ENCODE data around the gene PRKRA.
A peak's percentile ranks its signal among the peaks of the same experiment; 100 is the strongest.
"Not testable (repeated sequence)": the region's sequence is repeated elsewhere in the genome, so short reads cannot be mapped to it uniquely, and the experiment has no call there.

Gene PRKRA

DNA sequence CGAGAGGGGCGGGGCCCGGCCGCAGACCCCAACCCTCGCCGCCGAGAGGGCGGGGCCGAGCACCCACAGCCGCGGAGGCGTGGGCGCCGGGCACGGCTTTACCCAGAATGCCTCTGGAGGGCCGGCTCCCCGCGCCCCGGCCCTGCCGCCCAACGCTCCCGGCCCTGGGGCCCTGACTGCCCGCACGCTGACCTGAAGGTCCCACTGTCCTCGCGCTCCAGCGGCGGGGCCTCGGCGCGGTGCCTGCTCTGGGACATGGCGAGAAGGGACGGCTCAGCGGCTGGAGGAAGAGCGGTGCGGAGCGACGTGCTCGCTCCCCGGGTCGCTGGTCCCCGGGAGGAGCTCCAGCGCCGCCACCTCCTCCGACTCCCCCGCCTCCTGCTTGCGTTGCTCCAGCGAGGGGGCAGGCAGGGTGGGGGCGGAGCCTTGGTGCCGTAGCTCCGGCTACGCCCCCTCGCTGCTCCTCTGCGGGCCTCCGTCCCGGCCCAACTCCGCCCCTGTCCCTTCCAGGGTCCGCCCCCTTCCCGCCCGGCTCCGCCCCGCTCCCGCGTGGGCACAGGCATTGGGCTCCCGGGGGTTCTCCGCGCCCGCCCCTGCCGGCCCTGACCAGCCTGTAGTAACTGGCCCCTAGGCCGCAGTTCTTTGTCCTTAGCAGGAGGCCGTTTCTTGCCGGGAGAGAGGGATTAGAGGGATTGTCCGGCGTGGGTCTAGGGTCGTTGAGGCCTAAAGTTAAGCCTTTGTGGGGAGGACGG lies at the start of gene PRKRA, which contains the start of gene PJVK:
PRKRA (minus strand) TSS at position 402 of the 752 bp plus-strand sequence; CDS start at position 257, 145 bp downstream.
PJVK (plus strand) TSS at position 605 of the 752 bp plus-strand sequence. CDS start 2,032 bp downstream, outside the sequence.
- peak; percentile 94 for DNase-seq

DNA sequence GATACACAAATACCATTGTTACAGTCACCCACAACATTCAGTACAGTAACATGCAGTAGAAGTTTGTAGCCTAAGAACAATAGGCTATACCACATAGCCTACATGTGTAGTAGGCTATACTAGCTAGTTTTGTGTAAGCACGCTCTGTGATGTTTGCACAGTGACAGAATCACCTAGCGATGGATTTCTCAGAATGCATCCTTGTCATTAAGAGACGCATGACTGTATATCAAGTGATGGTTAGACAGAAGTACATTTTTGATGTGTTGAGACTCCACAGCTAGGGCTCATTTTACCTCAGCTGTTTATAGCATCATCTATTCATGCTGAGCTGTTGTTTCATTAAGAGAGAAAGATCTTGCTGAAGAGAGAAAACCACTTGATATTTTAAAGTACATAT lies 48.7 kb upstream of the PRKRA start:
- DNase-seq, result no peak

DNA sequence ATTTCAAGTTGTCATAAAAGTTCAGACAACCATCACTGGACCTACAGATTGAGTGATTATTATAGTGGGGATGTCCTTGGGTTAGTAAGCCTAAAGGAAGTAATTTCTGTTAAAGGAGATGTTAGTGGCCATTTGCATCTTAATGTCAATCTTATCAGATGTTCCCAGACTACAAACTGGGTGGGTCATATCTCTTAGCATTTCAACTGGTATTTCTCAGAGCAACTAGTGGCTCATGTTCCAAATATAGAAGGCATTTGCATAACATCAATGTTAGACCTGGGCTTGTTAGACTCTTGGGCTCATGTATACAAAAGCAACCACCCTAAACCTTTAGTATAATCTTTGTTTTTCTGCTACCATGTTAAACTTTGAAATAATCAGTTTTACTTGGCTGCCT lies 47.2 kb upstream of the PRKRA start:
- no peak for DNase-seq

DNA sequence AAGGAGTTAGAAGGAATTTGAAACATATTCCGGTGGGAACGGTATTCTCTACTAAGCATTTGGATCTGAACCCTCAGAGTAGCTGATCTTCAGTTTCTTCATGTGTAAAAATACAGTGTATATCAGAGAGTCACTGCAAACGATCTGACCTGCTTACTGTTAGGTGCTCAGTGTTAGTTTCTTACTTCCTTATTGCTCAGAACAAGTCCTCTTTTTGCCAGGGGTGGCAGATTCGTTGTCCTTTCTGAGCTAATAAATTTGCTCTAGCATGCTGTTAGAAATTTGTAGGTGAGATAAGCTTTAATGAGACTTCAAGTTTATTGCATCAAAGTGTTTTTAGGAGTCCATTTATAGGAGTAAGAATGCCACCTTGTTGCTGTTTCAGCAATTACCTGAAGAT lies 45.1 kb upstream of the PRKRA start:
- no peak for DNase-seq

DNA sequence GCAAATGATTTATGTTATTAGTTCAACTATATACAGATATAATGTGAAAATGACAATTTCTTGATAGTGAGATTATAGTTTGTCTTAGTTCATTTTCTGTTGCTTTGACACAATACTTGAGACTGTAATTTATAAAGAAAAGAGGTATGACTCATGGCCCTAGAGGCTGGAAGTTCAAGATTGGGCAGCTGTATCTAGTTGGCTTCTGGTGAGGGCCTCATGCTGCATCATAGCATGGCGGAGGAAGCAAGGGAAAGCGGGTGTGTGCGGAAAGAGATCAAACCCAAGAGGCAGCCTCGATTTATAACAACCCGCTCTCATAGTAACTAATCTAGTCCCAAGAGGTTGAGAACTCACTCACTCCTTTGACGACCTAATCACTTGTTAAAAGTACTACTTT lies 40.6 kb upstream of the PRKRA start:
- DNase-seq, result no peak

- no peak for DNase-seq
These were observed 34.4 kb upstream of the PRKRA start for GRCh38 chr2:178485356-178485755.

- DNase-seq, result no peak
These were observed 33.5 kb upstream of the PRKRA start for GRCh38 chr2:178484245-178485041.

- DNase-seq, result no peak
These were observed 31.5 kb upstream of the PRKRA start for GRCh38 chr2:178482437-178482836.

DNA sequence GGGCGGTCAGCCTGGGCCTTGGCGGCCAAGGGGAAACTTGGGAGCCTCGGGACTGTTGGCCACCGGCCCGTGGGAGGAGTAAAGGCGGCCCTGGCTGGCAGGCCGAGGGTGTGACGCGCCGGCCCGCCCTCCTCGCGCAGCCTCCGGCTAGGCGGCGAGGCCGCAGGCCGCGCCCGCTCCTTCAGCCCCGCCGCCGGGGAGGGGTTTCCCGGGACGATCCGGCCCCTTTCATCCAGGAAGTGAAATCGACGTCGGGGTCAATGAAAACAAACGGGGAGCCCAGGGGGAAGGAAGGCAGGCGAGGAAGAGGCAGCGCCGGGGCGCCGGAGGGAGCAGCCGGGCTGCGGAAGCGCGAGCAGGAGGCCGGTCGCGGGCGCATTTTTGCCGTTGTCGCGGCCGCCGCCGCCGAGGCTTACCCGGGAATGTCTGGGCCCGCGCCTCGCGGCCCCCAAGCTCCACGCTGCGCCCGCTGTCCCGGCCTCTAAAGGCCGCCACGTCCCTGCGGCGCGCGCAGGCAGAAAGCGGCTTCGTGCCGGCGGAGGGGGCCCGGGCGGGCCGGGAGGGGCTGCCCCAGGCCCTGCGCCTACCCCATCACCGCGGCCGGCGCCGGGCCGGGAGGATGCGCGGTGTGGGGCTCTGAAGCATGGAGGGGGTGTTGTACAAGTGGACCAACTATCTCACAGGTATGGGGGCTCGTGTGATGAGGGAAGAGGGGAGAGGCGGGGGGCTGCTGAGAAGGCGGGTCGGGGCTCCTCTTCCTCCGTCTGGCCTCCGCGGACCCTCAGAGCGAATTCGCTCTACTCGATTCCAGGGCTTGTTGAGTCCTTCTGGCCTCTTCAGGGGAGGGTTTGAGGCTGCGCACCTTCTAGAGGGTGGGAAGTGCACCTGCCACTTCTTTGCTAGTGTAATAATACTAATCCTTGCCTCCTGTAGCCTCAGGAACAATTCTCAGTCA lies 29.5 kb upstream of the PRKRA start, which contains the start of gene PLEKHA3:
PLEKHA3 (plus strand) TSS at position 231 of the 955 bp plus-strand sequence; CDS start at position 644, 413 bp downstream.
- peak; percentile 64 for DNase-seq

GRCh38 chr2:178479758-178480226 lies 28.8 kb upstream of the PRKRA start:
- DNase-seq, result no peak

GRCh38 chr2:178479275-178479616 lies 28.3 kb upstream of the PRKRA start:
- DNase-seq, result no peak

- DNase-seq, result peak; percentile 80
These were observed 27.7 kb upstream of the PRKRA start, which contains the start of gene FKBP7 for GRCh38 chr2:178478439-178479274. FKBP7 (minus strand) TSS chr2:178478600; CDS start chr2:178478499, 101 bp downstream.

DNA sequence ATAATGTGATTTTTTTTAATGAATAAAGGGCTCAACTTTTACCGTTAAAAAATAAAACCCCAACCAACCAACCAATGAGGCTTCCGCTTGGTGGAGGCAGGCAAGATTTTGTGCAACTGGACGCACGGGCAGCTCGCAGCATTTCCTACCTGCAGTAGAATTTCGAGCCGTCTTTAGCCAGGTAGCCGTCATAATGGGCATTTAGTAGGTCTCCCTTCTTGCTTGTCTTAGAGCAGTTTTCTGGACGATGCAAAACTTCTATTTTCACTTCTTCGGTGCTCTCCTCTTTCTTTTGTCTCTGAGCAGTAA lies 27.1 kb upstream of the PRKRA start:
- DNase-seq, result no peak

- DNase-seq, result no peak
These were observed 26.6 kb upstream of the PRKRA start for GRCh38 chr2:178477443-178478129.

GRCh38 chr2:178476477-178476876 lies 25.5 kb upstream of the PRKRA start:
- no peak for DNase-seq

- DNase-seq, result no peak
These were observed 23.6 kb upstream of the PRKRA start for GRCh38 chr2:178474560-178474959.

DNA sequence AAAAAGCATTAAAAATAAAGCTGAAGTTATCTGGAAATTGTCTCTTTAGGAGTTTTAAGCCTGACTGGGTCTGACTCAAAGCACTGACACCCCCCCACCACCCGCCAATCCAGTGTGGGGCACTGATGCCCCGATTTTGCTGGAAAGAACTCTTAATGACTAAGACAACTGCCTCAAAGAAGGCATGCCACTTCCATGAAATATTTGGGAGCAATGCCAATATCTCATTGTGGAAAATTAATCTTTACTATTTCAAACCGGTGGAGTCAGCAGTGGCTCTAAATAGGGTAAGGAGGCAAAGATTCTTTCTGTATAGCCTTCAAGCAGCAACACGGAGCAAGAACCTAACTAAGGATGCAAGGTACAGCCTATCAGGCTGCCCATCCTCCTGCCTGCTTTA lies 23.0 kb upstream of the PRKRA start:
- DNase-seq, result no peak

DNA sequence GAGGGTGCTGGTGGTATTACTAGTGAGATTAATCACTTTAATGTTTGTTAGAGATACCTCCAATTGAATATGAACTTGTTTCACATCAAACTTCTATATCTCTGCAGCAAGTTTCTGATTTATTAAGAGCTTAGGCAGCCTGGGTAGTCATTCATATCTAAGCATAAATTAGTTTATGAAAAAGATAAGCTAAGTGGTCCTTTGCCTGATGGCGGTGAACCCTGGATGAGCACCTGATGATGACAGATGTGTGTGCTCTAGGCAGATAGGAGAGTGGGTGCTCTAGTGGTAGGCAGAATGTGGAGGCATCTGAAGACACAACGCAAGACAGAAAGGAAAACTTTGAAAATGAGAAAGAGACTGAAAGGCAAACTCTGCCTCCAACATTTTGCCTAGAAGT lies 22.4 kb upstream of the PRKRA start:
- DNase-seq, result no peak

- not testable (repeated sequence) for DNase-seq
These were observed 20.3 kb upstream of the PRKRA start for GRCh38 chr2:178471313-178471712.

DNA sequence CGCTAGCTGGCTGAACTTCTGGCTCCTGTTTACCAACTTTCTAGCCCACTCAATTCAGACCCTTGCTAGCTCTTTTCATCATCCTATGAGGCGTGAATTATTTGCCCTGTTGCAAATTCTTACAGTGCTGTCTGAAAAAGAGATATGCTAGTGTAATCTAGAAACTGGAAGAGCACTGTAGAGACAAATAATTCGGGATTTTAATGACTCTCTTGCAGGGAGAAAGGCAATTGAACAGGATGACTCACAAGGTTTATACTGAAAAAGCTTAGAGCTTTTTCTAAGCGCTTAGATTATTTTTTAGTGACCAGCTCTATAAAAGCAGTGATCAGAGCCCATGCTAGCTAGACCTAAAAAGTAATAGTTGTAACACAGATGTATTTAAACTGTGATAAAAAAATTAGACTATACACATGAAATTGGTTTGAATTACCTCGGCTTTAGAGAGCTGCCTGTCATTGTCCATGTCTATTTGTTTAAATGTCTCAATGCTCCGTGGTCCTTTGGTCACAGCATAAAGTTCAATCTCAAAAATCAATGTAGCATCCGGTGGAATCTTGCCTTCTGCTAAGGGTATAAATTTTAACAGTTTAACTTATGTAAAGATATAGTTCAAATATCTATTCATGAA lies 18.4 kb upstream of the PRKRA start:
- DNase-seq, result no peak
